Keratinocyte (primary cell): ENCODE measurements around the gene MIER2. TPM values are rescaled to one million over a fixed set of nuclear protein-coding genes. Genes with fewer than 3 reads are reported as not detected.

Experiments used
- DNase-seq: peaks from one replicate; pipeline ENCODE4 v3.0.0-alpha.2; 2011; ENCODE audit warnings: low read depth, missing footprints, low spot score
- FAIRE-seq: peaks from 2 replicates; lab custom pipeline; 2011; peaks lifted over from hg19 to GRCh38; lab: Jason Lieb, UNC
- H2AFZ ChIP-seq: 2 replicates; pipeline ENCODE4 v1.6.0; 2012; ENCODE audit warnings: low read length, control low read depth, inconsistent platforms; ENCODE audit not compliant: control insufficient read depth
- H3K27ac ChIP-seq: 2 replicates; pipeline ENCODE4 v1.5.1; 2011; ENCODE audit warnings: low read length; ENCODE audit not compliant: control insufficient read depth, insufficient read depth
- H3K27me3 ChIP-seq: 3 replicates; pipeline ENCODE4 v1.6.0; 2011; ENCODE audit warnings: low read length; ENCODE audit not compliant: control insufficient read depth, insufficient read depth; ENCODE audit errors: extremely low read depth
- H3K36me3 ChIP-seq, 2 experiments: 2 replicates in 1 of 2; 3 replicates in 1 of 2; pipeline ENCODE4 v1.5.1; 2011; ENCODE audit warnings: low read length in 2 of 2, mild to moderate bottlenecking in 1 of 2; ENCODE audit not compliant: control insufficient read depth in 2 of 2, insufficient read depth in 2 of 2; ENCODE audit errors: extremely low read depth in 1 of 2
- H3K4me1 ChIP-seq: 3 replicates; pipeline ENCODE4 v1.5.1; 2011; ENCODE audit warnings: low read length; ENCODE audit not compliant: control insufficient read depth, insufficient read depth; ENCODE audit errors: extremely low read depth
- H3K4me2 ChIP-seq: 3 replicates; pipeline ENCODE4 v1.6.0; 2011; ENCODE audit warnings: low read depth, low read length; ENCODE audit not compliant: control insufficient read depth, insufficient read depth; ENCODE audit errors: extremely low read depth
- H3K4me3 ChIP-seq, 3 experiments: fragments of 200-600 bp in 1 of 3; sonication (generic) in 1 of 3; 2 replicates in 2 of 3; 3 replicates in 1 of 3; pipeline ENCODE4 v1.5.1; 2011 to 2016; ENCODE audit warnings: low read length in 3 of 3, mild to moderate bottlenecking in 3 of 3, control low read depth in 2 of 3, inconsistent platforms in 1 of 3, low read depth in 1 of 3, mixed read lengths in 1 of 3, mixed run types in 1 of 3, moderate library complexity in 1 of 3; ENCODE audit not compliant: control insufficient read depth in 2 of 3, insufficient read depth in 2 of 3; ENCODE audit errors: extremely low read depth in 1 of 3
- H3K79me2 ChIP-seq: 2 replicates; pipeline ENCODE4 v1.6.0; 2012; ENCODE audit warnings: low read length; ENCODE audit not compliant: control insufficient read depth, insufficient read depth
- H3K9ac ChIP-seq: 3 replicates; pipeline ENCODE4 v1.6.0; 2011; ENCODE audit warnings: low read length; ENCODE audit not compliant: control insufficient read depth, insufficient read depth; ENCODE audit errors: extremely low read depth
- H3K9me1 ChIP-seq: 3 replicates; pipeline ENCODE4 v1.6.0; 2011; ENCODE audit warnings: low read length; ENCODE audit not compliant: control insufficient read depth, insufficient read depth; ENCODE audit errors: extremely low read depth
- H3K9me3 ChIP-seq: 2 replicates; pipeline ENCODE4 v1.5.1; 2012; ENCODE audit warnings: low read depth, low read length; ENCODE audit not compliant: control insufficient read depth
- H4K20me1 ChIP-seq: 3 replicates; pipeline ENCODE4 v1.6.0; 2011; ENCODE audit warnings: low read length; ENCODE audit not compliant: control insufficient read depth, insufficient read depth; ENCODE audit errors: extremely low read depth
- CTCF ChIP-seq, 3 experiments: IDR thresholded peaks in 1 of 3; conservative IDR thresholded peaks in 1 of 3; optimal IDR thresholded peaks in 1 of 3; 2 replicates in 2 of 3; 3 replicates in 1 of 3; pipeline versions ENCODE3 to v1.5.1; 2011; ENCODE audit warnings: low read length in 3 of 3, mild to moderate bottlenecking in 3 of 3, moderate library complexity in 2 of 3, control low read depth in 1 of 3, inconsistent platforms in 1 of 3; ENCODE audit not compliant: insufficient read depth in 2 of 3; ENCODE audit errors: extremely low read depth in 1 of 3
- EZH2 ChIP-seq: IDR thresholded peaks from one replicate; pipeline ENCODE4 v1.6.1; 2012; ENCODE audit warnings: inconsistent platforms, mild to moderate bottlenecking, low read length, moderate library complexity
- dilution Hi-C: fragments of 300-500 bp; cut with MboI; formaldehyde crosslinking; loops from one replicate; pipeline ENCODE4 v1.7.0; 2020; ENCODE audit warnings: low sequenced_read_pairs; ENCODE audit not compliant: extremely low pct_ligation_motif_present
- polyA plus RNA-seq, 5 experiments: library from polyadenylated mRNA; depleted of rRNA in 3 of 5; stranded (reverse) in 3 of 5; stranded (forward) in 1 of 5; unstranded in 1 of 5; fragments of >200 nt; gene quantifications; 1 replicate in 1 of 5; 2 replicates in 3 of 5; 3 replicates in 1 of 5; pipeline versions ENCODE4 v1.2.1 to v1.2.3, GENCODE V29; 2011 to 2012; ENCODE audit warnings: missing spikeins in 2 of 5, low read depth in 1 of 5, low replicate concordance in 1 of 5

MIER2 gene
- polyA plus RNA-seq, 1 donor (not counting 4 experiments of a cell fraction or from before 2014, with no cell fraction given): 16.3 TPM

- Histone ChIP-seq H3K4me1 (no peaks in the 10 kb centered on the region), H3K4me2 (no peak overlapping the region), H3K9me3 (peaks cover 2% of the 10 kb centered on the region), H2AFZ (no peak overlapping the region), H3K9ac (no peak overlapping the region), H3K36me3 (peaks cover 15% of the 10 kb centered on the region in 2 experiments), H3K9me1 (no peaks in the 10 kb centered on the region), H3K79me2 (peaks cover 57% of the 10 kb centered on the region), H3K27ac (no peak overlapping the region), H4K20me1 (peaks cover 12% of the 10 kb centered on the region), H3K4me3 (no peak overlapping the region), H3K27me3 (no peaks in the 10 kb centered on the region)
- TF ChIP-seq CTCF (optimal IDR thresholded peaks at IDR 0.05 in 1 of 3, IDR thresholded peaks at IDR 0.05 in 1 of 3, conservative IDR thresholded peaks at IDR 0.05 in 1 of 3; ENCODE audit: extremely low read depth in 1 of 3, insufficient read depth in 2 of 3, low read length in 3 of 3): no peak
- TF ChIP-seq EZH2: no peak
- no peak for FAIRE-seq
- DNase-seq: no peak
- dilution Hi-C loops: no loop called here
These were observed 9.5 kb downstream of the MIER2 start for GRCh38 chr19:335072-335471.

GRCh38 chr19:334296-335071 lies 10.1 kb downstream of the MIER2 start:
- DNase-seq (no peak), FAIRE-seq (no peak)
- Histone ChIP-seq H3K9ac (no peak overlapping the region), H3K4me3 (no peak overlapping the region), H3K79me2 (peaks cover 53% of the 10 kb centered on the region), H3K36me3 (peaks cover 15 to 19% of the 10 kb centered on the region in 2 experiments), H4K20me1 (peaks cover 7% of the 10 kb centered on the region), H2AFZ (no peak overlapping the region), H3K4me2 (no peak overlapping the region), H3K27me3 (no peaks in the 10 kb centered on the region), H3K4me1 (no peaks in the 10 kb centered on the region), H3K9me1 (no peaks in the 10 kb centered on the region), H3K9me3 (peaks cover 4% of the 10 kb centered on the region), H3K27ac (no peak overlapping the region)
- TF ChIP-seq EZH2 (no peak), CTCF (optimal IDR thresholded peaks at IDR 0.05 in 1 of 3, IDR thresholded peaks at IDR 0.05 in 1 of 3, conservative IDR thresholded peaks at IDR 0.05 in 1 of 3; ENCODE audit: extremely low read depth in 1 of 3, insufficient read depth in 2 of 3, low read length in 3 of 3) (no peak)
- dilution Hi-C loops: no loop called here
